Activated T-cell treated with anti-CD3 and anti-CD28 coated beads, Interleukin-2, amount 50 U/mL, for 4 hours (primary cell): ENCODE data around the gene WDR20. TPM values are rescaled to one million over a fixed set of nuclear protein-coding genes. Genes with fewer than 3 reads are reported as not detected.
"Not testable (repeated sequence)": the region's sequence is repeated elsewhere in the genome, so short reads cannot be mapped to it uniquely, and the experiment has no call there.

Experiments used
- ATAC-seq, 2 donors: fragments of 200-7000 bp; cut with Tn5 transposase; one replicate each; pipeline ENCODE4 v1.10.0; 2021
- DNase-seq: peaks from one replicate; pipeline ENCODE4 v3.0.0-alpha.2; 2020
- H3K27me3 Mint-ChIP-seq: one replicate; pipeline ENCODE4 v1.8.0; 2021; ENCODE audit warnings: low read depth, mixed read lengths
- H3K36me3 Mint-ChIP-seq: one replicate; pipeline ENCODE4 v1.8.0; 2022; ENCODE audit warnings: mixed read lengths; ENCODE audit not compliant: insufficient read depth
- H3K4me1 Mint-ChIP-seq: one replicate; pipeline ENCODE4 v1.8.0; 2021; ENCODE audit warnings: low read depth, mixed read lengths
- H3K4me3 Mint-ChIP-seq: one replicate; pipeline ENCODE4 v1.8.0; 2021; ENCODE audit warnings: mild to moderate bottlenecking, moderate library complexity, mixed read lengths
- H3K9me3 Mint-ChIP-seq: one replicate; pipeline ENCODE4 v1.8.0; 2021; ENCODE audit warnings: mixed read lengths
- total RNA-seq, 3 donors: library from RNA; stranded (reverse); gene quantifications; one replicate each; pipeline ENCODE4 v1.2.1, GENCODE V29; 2021

The WDR20 gene
- total RNA-seq, 3 donors from 2014 or later: 28.7 to 33.9 (median 29.9) TPM

- DNase-seq: no peak
- Mint-ChIP-seq H3K27me3 (no peaks in the 10 kb centered on the region), H3K9me3 (no peaks in the 10 kb centered on the region), H3K4me1 (peaks cover 45% of the 10 kb centered on the region), H3K36me3 (peaks cover 10% of the 10 kb centered on the region), H3K4me3 (peak overlapping the region; percentile 8)
- ATAC-seq: no peak
Observed at GRCh38 chr14:102141797-102142196, 2.1 kb downstream of the WDR20 start.

GRCh38 chr14:102144914-102145313 is 5.2 kb downstream of the WDR20 start:
- no peak for ATAC-seq
- Mint-ChIP-seq H3K4me1 (peaks cover 44% of the 10 kb centered on the region), H3K36me3 (peaks cover 13% of the 10 kb centered on the region), H3K27me3 (no peaks in the 10 kb centered on the region), H3K9me3 (no peaks in the 10 kb centered on the region), H3K4me3 (no peak overlapping the region)
- DNase-seq: no peak

DNA sequence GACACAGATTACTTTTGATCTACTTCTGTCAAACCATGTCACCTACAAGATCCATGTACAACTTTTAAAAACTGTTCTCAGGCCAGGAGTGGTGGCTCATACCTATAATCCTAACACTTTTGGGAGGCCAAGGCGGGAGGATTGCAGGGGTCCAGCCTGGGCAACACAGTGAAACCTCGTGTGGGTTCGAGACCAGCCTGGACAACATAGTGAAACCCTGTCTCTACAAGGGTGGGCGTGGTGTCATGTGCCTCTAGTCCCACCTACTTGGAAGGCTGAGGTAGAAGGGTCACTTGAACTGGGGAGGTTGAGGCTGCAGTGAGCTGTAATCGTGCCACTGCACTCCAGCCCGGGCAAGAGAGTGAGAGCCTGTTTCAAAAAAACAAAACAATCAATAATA is 5.7 kb downstream of the WDR20 start:
- H3K36me3 Mint-ChIP-seq: peaks cover 13% of the 10 kb centered on the region
- H3K27me3 Mint-ChIP-seq: no peaks in the 10 kb centered on the region
- peaks cover 43% of the 10 kb centered on the region for H3K4me1 Mint-ChIP-seq
- H3K4me3 Mint-ChIP-seq: no peak overlapping the region
- H3K9me3 Mint-ChIP-seq: no peaks in the 10 kb centered on the region
- no peak for DNase-seq
- no peak for ATAC-seq

GRCh38 chr14:102146423-102146822 is 6.7 kb downstream of the WDR20 start:
- ATAC-seq (no peak), DNase-seq (no peak)
- Mint-ChIP-seq H3K4me3 (no peak overlapping the region), H3K4me1 (peaks cover 36% of the 10 kb centered on the region), H3K27me3 (no peaks in the 10 kb centered on the region), H3K36me3 (peaks cover 12% of the 10 kb centered on the region), H3K9me3 (no peaks in the 10 kb centered on the region)

- DNase-seq (no peak), ATAC-seq (no peak)
- no peaks in the 10 kb centered on the region for H3K9me3 Mint-ChIP-seq
- peaks cover 25% of the 10 kb centered on the region for H3K36me3 Mint-ChIP-seq
- no peak overlapping the region for H3K4me3 Mint-ChIP-seq
- H3K27me3 Mint-ChIP-seq: no peaks in the 10 kb centered on the region
- peaks cover 39% of the 10 kb centered on the region for H3K4me1 Mint-ChIP-seq
Observed at GRCh38 chr14:102150083-102150482, 10.4 kb downstream of the WDR20 start.

DNA sequence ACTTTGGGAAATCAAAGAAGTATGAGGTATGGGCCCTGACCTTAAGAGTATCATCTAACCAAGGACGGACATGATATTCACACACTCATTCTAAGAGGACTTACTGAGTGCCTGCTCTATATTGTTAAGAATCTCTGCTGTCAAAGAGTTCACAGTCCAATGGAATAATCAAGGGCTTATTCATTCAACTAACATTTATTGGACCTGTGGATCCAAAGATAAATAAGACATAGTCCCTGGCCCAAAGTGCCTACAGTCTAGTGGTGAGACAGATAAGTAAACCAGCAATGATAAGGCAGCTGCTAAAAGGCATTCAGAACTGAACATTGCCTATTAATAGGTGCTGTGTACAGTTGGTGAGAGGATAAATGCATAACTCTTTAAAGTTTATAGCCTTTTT is 11.0 kb downstream of the WDR20 start:
- H3K4me3 Mint-ChIP-seq: no peak overlapping the region
- no peak for ATAC-seq
- no peak for DNase-seq
- H3K27me3 Mint-ChIP-seq: no peaks in the 10 kb centered on the region
- peaks cover 36% of the 10 kb centered on the region for H3K4me1 Mint-ChIP-seq
- H3K36me3 Mint-ChIP-seq: peaks cover 26% of the 10 kb centered on the region
- H3K9me3 Mint-ChIP-seq: no peaks in the 10 kb centered on the region

GRCh38 chr14:102151411-102151810 is 11.7 kb downstream of the WDR20 start:
- Mint-ChIP-seq H3K36me3 (peaks cover 24% of the 10 kb centered on the region), H3K4me1 (peaks cover 31% of the 10 kb centered on the region)
- not testable (repeated sequence) for ATAC-seq, H3K4me3 Mint-ChIP-seq, H3K9me3 Mint-ChIP-seq, H3K27me3 Mint-ChIP-seq, DNase-seq

DNA sequence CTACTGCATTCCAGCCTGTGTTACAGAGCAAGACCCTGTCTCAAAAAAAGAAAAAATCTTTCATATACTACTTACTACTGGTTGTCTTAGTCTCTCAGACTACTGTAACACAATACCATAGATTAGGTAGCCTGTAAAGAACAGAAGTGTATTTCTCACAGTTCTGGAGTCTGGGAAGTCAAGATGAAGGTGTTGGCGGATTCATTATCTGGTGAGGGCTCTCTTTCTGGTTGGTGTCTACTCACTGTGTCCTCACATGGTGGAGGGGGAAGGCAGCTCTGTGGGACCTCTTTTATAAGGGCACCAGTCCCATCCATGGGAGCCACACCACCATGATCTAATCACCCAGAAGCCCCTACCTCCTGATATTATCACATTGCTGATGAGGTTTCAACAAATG is 14.4 kb downstream of the WDR20 start:
- Mint-ChIP-seq H3K27me3 (no peaks in the 10 kb centered on the region), H3K4me3 (no peak overlapping the region), H3K36me3 (peaks cover 24% of the 10 kb centered on the region), H3K4me1 (peaks cover 35% of the 10 kb centered on the region), H3K9me3 (no peaks in the 10 kb centered on the region)
- no peak for DNase-seq
- no peak for ATAC-seq

GRCh38 chr14:102154821-102155549 is 15.3 kb downstream of the WDR20 start:
- Mint-ChIP-seq H3K4me1 (peaks cover 35% of the 10 kb centered on the region), H3K27me3 (no peaks in the 10 kb centered on the region), H3K36me3 (peaks cover 24% of the 10 kb centered on the region), H3K4me3 (no peak overlapping the region), H3K9me3 (no peaks in the 10 kb centered on the region)
- ATAC-seq (no peak), DNase-seq (no peak)

DNA sequence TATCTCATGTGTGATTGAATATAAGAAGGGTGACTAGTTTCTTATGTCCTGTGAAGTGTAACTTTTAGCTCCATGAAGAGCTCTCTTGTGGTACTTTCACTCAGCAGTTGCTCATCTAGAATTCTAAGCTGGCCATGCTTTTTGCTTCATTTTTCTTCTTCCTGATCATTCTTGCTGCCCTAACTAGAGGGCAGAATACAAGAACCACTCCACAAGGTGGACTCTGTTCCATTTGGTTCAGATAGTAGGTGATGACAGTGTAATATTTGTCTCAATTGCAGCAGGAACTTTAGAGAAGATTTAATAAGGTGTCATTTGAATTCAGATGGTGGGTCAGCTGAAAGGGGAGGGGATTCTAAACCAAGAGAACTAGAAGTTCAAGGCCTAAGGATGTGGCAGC is 17.6 kb downstream of the WDR20 start:
- ATAC-seq: no peak
- Mint-ChIP-seq H3K4me1 (peaks cover 37% of the 10 kb centered on the region), H3K36me3 (peaks cover 20% of the 10 kb centered on the region), H3K27me3 (no peaks in the 10 kb centered on the region), H3K4me3 (no peak overlapping the region), H3K9me3 (no peaks in the 10 kb centered on the region)
- no peak for DNase-seq

GRCh38 chr14:102158797-102159196 is 19.1 kb downstream of the WDR20 start:
- Mint-ChIP-seq H3K36me3 (peaks cover 15% of the 10 kb centered on the region), H3K27me3 (no peaks in the 10 kb centered on the region), H3K9me3 (no peaks in the 10 kb centered on the region), H3K4me3 (no peak overlapping the region), H3K4me1 (peaks cover 38% of the 10 kb centered on the region)
- no peak for DNase-seq
- ATAC-seq: no peak

- Mint-ChIP-seq H3K4me1 (peaks cover 40% of the 10 kb centered on the region), H3K9me3 (no peaks in the 10 kb centered on the region), H3K27me3 (no peaks in the 10 kb centered on the region), H3K4me3 (no peak overlapping the region), H3K36me3 (peaks cover 23% of the 10 kb centered on the region)
- DNase-seq: no peak
- no peak for ATAC-seq
Observed at GRCh38 chr14:102159841-102160240, 20.1 kb downstream of the WDR20 start.

DNA sequence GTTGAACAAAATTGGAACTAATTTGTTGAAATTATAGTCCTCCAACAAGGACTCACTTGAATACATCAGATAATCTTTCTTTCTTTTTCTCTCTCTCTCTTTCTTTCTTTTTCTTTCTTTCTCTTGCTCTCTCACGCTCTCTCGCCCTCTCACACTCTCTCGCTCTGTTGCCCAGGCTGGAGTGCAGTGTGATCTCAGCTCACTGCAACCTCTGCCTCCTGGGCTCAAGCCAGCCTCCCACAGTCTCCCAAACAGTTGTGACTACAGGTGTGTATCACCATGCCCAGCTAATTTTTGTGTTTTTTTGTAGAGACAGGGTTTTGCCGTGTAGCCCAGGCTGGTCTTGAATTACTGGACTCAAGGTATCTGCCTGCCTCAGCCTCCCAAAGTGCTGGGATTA is 22.8 kb downstream of the WDR20 start:
- ATAC-seq (no peak), DNase-seq (no peak)
- H3K27me3 Mint-ChIP-seq: no peaks in the 10 kb centered on the region
- no peak overlapping the region for H3K4me3 Mint-ChIP-seq
- peaks cover 47% of the 10 kb centered on the region for H3K4me1 Mint-ChIP-seq
- H3K9me3 Mint-ChIP-seq: no peaks in the 10 kb centered on the region
- peaks cover 28% of the 10 kb centered on the region for H3K36me3 Mint-ChIP-seq

- DNase-seq (no peak), ATAC-seq (no peak)
- H3K36me3 Mint-ChIP-seq: peaks cover 30% of the 10 kb centered on the region
- no peak overlapping the region for H3K4me3 Mint-ChIP-seq
- no peaks in the 10 kb centered on the region for H3K9me3 Mint-ChIP-seq
- H3K27me3 Mint-ChIP-seq: no peaks in the 10 kb centered on the region
- H3K4me1 Mint-ChIP-seq: peaks cover 46% of the 10 kb centered on the region
Observed at GRCh38 chr14:102164241-102164641, 24.5 kb downstream of the WDR20 start.

DNA sequence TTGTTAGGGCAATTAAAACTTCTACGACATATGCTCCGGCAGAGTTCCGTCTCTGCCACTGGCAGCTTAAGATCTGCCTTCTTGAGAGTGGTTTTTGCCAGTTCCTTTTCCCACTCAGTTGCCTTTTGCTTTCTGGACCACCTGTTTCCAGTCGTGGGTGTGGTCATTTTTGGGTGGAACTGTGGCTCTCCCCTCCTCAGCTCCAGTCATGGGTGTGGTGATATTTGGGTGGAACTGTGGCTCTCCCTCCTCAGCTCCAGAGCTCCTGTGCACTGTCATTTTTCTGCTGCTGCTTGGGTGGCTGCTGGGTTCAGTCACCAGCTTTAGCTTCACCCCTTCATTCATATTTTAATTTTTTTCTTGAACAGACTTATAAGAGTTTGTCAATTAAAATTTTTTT is 25.3 kb downstream of the WDR20 start:
- peaks cover 49% of the 10 kb centered on the region for H3K4me1 Mint-ChIP-seq
- ATAC-seq (no peak), DNase-seq (no peak)
- H3K27me3 Mint-ChIP-seq: no peaks in the 10 kb centered on the region
- H3K4me3 Mint-ChIP-seq: no peak overlapping the region
- H3K36me3 Mint-ChIP-seq: peaks cover 32% of the 10 kb centered on the region
- no peaks in the 10 kb centered on the region for H3K9me3 Mint-ChIP-seq
